ENCODE results near the gene RPP21.

Gene RPP21

GRCh38 chr6:30323806-30324205 is 21.1 kb upstream of the RPP21 start:
- no peak for TF ChIP-seq CTCF (IDR thresholded peaks at IDR 0.05; ENCODE audit: low read depth, low read length, missing control alignments)
- no peak overlapping the region for H3K4me3 ChIP-seq (replicated peaks; ENCODE audit: low read depth, low read length)
- DNase-seq (ENCODE audit: extremely low read depth, low read depth): no peak

GRCh38 chr6:30325150-30325872 is 19.6 kb upstream of the RPP21 start:
- TF ChIP-seq CTCF (IDR thresholded peaks at IDR 0.05; ENCODE audit: low read depth, low read length, missing control alignments): no peak
- no peak for DNase-seq (ENCODE audit: extremely low read depth, low read depth)
- H3K4me3 ChIP-seq (replicated peaks; ENCODE audit: low read depth, low read length): peak overlapping the region; percentile 82

- peak; percentile 49 for DNase-seq (ENCODE audit: extremely low read depth, low read depth)
- no peak for TF ChIP-seq CTCF (IDR thresholded peaks at IDR 0.05; ENCODE audit: low read depth, low read length, missing control alignments)
- H3K4me3 ChIP-seq (replicated peaks; ENCODE audit: low read depth, low read length): peak overlapping the region; percentile 82
Measured at GRCh38 chr6:30325873-30326525, 19.0 kb upstream of the RPP21 start.

GRCh38 chr6:30326526-30327231 is 18.3 kb upstream of the RPP21 start, which contains the start of gene TRIM39:
TRIM39 (plus strand) TSS chr6:30326927; CDS start chr6:30329318, 2,391 bp downstream.
- H3K4me3 ChIP-seq (replicated peaks; ENCODE audit: low read depth, low read length): peak within 1 kb of the TSS; percentile 82
- peak; percentile 15 for DNase-seq (ENCODE audit: extremely low read depth, low read depth)
- no peak for TF ChIP-seq CTCF (IDR thresholded peaks at IDR 0.05; ENCODE audit: low read depth, low read length, missing control alignments)

GRCh38 chr6:30327232-30327746 is 17.7 kb upstream of the RPP21 start:
- TF ChIP-seq CTCF (IDR thresholded peaks at IDR 0.05; ENCODE audit: low read depth, low read length, missing control alignments): no peak
- peak; percentile 29 for DNase-seq (ENCODE audit: extremely low read depth, low read depth)
- H3K4me3 ChIP-seq (replicated peaks; ENCODE audit: low read depth, low read length): peak overlapping the region; percentile 82

GRCh38 chr6:30328397-30328796 is 16.6 kb upstream of the RPP21 start:
- no peak for TF ChIP-seq CTCF (IDR thresholded peaks at IDR 0.05; ENCODE audit: low read depth, low read length, missing control alignments)
- H3K4me3 ChIP-seq (replicated peaks; ENCODE audit: low read depth, low read length): no peak overlapping the region
- DNase-seq (ENCODE audit: extremely low read depth, low read depth): no peak
